NCI-H187 treated with DMSO at 0.1 percent for 48 hours (cell line): ENCODE results near the gene SYTL3.
"Not testable (repeated sequence)": the region's sequence is repeated elsewhere in the genome, so short reads cannot be mapped to it uniquely, and the experiment has no call there.

Experiments used
- DNase-seq: peaks from one replicate; lab custom pipeline; 2025; lab: John Stamatoyannopoulos, UW

The SYTL3 gene, protein sequence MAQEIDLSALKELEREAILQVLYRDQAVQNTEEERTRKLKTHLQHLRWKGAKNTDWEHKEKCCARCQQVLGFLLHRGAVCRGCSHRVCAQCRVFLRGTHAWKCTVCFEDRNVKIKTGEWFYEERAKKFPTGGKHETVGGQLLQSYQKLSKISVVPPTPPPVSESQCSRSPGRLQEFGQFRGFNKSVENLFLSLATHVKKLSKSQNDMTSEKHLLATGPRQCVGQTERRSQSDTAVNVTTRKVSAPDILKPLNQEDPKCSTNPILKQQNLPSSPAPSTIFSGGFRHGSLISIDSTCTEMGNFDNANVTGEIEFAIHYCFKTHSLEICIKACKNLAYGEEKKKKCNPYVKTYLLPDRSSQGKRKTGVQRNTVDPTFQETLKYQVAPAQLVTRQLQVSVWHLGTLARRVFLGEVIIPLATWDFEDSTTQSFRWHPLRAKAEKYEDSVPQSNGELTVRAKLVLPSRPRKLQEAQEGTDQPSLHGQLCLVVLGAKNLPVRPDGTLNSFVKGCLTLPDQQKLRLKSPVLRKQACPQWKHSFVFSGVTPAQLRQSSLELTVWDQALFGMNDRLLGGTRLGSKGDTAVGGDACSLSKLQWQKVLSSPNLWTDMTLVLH

DNA sequence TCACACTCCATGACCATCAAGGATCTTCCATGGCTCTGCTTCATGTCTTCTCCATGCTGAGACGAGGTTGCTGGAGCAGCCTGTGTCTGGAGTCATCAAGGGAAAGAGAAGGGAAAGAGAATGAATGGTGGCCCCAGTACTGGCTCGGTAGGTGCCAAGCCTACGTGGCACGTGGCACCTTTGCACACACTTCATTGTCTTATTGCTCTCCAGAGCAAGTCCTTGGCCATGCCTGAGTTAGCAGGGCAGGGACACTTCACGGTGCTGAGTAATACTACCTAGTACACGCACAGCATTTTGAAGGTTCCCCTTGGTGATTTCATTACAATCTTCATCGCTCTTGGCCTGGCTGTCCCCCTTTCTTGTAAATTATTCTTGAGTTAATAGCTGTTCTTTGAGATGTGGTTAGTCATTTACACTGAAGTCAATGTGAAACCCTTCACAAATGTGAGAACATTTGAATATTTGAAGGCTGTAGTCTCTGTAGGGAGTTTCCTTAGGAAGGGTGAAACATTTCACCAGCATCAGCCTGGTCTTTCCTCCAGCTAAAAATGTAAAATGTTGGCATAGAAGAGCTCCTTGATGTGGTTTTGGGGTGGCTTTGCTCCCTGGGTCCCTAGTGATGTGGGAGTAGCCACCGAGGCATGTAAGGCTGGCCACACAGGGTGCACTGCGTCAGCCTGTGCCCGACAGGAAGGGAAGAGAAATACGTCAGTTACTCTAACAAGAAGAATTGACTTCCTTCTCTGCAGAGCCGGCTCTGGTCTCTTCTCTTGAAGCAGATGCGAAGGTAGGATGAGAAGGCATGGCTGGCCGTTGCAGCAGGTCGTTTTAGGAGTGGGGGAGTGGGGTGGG, at the start of gene SYTL3:
Gene SYTL3, plus strand, starts transcription at position 766 of the 855 bp plus-strand sequence. CDS start 13,215 bp downstream, outside the sequence.
- peak; percentile 50 for DNase-seq

DNA sequence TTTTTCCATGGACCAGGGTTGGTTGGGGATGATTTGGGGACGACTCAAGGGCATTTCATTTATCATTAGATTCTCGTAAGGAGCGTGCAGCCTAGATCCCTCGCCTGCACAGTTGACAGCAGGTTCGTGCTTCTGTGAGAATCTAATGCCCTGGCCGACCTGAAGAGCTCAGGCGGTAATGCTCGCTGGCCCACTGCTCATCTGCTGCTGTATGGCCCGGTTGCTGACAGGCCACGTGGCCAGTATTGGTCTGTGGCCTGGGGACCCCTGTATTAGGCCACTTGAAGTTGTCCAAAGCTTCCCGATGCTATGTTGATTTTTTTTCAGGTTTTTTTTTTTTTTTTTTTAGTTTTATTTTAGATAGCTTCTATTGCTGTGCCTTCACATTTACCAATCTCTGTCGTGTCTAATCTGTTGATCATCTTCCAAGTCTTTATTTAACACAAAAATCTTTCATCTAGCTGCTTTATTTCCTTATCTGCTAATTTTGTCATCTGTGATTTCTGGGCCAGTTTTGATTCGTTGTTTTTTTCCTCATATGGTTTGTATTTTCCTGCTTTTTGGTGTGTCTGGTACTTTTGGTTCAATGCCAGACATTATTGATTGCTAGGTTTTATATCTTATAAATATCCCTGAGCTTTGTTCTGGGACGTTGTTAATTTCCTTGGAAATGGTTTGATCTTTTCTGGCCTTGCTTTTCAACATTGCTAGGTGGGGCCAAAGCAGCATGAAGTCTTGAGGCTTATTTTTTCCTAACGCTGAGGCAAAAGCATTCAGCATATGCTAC, 46.4 kb upstream of the SYTL3 start:
- no peak for DNase-seq

DNA sequence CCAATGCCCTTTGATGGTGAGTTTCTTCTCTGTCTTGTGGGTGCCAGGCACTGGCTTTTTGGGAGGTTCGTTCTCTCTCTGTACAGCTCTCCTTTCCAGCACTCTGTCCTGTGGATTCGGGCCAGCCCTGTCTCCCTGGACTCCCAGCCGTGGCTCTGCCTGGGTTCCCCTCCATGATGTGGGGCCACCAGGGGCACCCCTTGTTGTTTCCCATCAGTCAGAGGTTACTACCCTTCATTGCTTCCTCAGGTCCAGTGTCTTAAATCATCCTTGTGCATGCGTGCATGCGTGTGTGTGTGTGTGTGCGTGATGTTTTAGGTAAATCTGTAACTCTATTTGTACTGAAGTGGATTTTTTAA, 45.8 kb upstream of the SYTL3 start:
- DNase-seq, result no peak

DNA sequence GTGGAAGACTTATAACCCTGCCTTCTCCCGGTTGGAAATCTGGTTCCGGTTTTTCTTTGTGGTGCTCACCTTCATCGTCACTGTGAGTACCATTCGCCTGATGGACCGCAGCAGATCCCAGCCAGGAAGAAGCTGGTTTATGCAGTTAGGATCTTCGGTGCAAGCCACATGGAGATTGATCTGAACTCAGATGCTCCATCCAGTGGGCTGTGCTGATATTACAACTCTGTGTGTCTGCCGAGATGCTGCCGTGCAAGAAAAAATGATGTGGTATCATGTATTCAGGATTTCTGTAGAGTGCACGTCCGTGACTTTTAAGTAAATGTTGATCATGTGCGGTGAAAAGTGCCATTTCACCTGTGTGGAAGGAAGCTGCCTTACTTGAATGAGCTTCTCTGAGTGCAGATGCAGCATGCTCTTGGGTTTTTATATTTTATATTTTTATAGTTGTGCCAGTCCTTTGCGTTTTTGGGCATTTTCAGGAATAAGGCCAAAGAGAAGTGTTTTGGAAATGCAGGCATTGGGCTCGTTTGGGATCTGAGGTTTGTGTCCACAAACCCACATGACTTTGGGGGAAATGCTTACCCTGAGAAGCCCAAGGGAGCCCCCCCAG, 44.5 kb upstream of the SYTL3 start:
- DNase-seq, result no peak

DNA sequence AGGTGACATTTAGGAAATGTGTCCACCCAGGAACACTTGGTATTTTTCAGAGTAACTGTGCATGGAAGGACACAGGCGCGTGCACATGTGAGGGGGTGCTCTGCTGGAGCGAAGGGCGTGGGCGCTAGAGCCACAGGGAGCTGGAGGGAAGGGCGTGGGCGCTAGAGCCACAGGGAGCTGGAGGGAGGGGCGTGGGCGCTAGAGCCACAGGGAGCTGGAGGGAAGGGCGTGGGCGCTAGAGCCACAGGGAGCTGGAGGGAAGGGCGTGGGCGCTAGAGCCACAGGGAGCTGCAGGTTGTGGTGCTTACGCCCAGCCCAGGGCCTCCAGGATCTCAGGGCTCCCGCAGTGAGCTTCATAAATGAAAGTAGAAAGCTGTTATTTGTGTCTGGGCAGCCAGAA, 43.8 kb upstream of the SYTL3 start:
- DNase-seq, result not testable (repeated sequence)

DNA sequence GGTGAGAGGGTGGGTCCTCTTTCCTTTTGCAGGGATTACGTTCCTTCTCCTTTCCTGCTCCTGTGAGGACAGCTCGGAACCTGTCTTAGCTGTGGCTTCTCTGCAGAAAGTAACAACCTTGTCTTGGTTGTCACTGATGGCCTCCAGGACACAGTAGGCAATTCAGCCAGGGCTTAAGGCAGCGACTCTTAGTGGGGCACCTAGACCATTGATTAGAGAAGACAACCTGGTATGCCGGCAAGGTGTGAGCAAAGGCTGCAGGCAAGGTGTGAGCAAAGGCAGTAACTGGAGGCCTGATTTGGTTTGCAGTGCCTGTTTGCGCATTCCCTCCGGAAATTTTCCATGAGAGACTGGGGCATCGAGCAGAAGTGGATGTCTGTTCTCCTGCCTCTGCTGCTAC, 42.9 kb upstream of the SYTL3 start:
- no peak for DNase-seq

DNA sequence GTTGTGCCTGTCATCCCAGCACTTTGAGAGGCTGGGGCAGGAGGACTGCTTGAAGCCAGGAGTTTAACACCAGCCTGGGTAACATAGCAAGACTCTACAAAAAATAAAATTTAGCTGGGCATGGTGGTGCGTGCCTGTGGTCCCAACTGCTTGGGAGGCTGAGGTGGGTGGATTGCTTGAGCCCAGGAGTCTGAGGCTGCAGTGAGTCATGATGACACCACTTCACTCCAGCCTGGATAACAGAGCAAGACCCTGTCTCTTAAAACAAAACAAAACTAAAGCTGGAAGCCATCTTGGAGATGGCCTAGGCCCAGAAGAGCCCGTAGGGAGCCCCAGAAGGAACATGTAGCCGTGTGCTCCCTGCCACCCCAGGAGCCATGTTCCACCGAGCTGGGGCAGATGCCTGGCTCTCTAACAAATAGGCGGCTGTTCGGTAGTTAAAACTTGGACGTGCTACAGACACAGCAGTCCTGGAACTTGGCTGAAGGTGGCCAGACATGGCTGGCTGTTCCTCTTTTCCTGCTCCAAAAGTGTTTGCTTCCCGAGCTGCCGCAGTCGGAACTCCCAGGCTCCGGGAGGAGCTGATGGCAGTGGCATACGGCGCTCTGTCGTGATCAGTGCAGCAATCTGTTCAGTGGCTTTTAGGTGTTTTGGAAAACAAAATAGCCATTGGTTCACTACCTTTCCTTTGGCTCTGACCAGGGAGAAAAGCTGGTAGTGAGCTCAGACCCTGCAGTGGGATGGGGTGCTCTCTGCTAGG, 42.3 kb upstream of the SYTL3 start:
- DNase-seq, result no peak

DNA sequence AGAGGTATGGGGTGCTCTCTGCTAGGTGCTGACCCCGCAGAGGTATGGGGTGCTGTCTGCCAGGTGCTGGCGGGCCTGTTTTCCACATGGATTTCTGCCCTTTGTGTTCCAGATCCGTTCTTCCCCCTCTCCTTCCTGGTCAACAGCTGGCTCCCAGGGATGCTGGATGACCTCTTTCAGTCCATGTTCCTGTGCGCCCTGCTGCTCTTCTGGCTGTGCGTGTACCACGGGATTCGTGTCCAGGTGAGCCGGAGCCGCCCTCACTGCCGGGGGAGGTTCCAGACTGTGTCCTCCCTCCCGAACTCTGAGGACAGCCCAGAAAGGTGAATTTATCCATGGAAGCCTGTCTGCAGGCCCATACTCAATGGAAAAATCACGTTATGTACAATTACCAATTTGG, 41.6 kb upstream of the SYTL3 start:
- no peak for DNase-seq

DNA sequence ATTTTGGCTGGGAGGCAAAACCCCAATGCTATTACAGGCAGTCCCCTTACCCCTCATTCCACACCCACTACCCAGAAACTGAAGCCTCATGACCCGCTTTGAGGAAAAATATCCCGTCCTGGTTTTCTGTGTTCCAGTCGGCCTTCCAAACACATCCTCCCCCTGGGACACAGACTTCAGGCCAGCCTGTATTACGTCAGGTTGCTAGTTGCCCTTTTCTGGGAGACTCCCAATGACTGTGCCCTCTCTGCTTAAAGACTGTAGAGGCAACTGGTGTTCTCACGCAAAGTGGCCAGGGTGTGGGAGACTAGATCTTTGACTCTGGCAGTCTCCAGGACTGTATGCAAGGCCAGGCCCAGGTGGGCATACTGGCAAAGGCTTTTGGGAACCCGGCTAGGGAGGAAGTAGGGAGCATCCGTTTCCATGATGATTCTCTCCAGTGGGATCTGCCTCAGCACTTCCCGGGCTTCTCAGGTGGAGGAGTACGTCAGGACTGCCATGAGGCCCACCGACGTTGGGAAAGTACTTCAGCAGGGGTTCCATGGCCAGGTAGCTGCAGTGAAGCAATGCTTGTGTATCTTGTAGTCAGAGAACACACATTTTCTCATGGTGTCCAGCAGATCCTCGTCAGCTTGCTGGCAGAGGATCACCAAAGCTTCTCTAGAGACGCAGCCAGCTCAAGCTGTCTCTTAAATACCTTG, 40.2 kb upstream of the SYTL3 start:
- no peak for DNase-seq

DNA sequence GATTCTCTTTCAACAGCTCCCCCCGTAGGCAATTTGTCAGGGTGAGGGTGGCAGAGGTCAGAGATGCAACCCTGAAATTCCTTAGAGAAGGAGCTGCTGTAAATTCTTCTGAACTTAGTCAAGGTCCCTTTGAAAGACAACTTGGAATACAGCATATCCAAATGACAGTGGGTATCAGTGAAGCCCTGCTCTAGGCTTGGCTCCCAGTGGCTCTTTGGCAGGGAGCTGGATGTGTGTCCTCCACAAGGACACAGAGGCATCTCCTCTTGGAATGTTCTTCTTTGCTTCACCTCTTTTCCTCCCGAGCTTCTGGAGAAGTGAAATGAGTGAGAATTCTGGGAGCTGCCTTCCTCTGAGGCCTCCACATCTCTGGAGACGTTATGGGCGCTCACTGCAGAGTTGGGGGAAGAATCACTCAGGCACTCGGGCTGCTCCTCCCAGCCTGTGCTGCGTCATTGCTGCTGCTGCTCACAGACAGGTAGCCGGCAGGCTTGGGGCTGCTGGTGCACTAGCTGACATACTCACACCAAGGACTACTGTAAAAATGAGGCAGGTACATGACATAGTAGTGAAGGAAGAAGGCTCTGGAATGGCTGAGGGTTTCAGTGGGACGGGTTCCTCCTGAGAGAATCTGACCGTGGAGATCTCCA, 39.4 kb upstream of the SYTL3 start:
- no peak for DNase-seq

DNA sequence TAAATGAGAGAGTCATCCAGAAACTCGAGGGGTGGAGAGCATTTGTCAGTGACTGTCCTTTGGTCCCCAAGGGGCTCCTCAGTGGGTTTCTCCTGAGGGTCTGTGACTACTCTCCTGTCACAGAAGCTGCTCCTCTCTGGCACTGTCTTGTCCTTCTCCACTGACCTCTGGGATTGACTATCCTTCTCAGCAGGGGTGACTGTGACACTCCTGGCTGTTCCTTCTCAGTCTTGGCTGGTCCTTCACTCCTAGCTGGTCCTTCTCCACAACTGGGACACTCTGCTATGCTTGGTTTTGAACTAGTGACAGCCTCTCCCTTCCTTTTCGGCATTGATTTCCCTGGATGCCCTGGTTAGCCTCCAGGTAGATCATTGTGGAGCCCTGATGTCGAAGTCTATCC, 38.8 kb upstream of the SYTL3 start:
- DNase-seq, result no peak

DNA sequence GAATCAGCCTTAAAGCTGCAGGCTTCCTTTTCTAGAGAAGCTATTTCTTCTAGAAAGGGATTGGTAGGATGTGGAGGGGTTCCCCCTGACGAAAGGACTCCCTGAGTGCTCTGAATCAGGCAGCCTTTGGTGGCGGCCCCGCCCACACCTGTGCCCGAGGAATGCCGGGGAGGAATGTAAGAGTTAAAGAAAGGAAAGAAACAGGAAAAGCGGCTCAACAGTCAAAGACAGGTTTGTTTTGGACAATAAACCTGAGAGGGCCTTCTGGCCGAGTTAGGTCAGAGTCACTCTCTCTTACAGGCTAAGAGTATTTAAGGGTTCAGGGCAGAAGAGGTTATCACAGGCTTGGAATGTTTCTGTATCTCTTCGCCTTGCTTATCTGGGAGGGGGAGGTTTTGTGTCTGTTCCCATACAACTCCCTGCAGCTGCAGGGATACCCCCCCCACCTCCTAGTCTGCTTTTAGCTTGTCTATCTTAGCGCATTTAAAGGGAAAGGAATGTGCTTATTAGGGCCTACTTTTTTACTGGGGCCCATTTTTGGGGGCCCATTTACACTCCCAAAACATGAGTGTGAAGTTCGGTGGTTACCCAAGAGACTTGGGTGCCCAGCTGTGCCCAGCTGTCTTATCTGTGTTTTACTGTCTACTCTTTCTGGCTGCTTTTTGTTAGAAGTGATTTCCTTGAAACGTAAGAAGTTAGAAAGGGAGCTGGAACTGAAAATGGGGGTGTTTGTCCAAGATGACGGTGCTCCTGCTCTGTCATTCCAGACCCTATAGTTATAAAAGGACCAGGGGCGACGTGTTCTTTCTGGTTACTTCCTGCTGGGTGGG, 38.1 kb upstream of the SYTL3 start:
- no peak for DNase-seq

DNA sequence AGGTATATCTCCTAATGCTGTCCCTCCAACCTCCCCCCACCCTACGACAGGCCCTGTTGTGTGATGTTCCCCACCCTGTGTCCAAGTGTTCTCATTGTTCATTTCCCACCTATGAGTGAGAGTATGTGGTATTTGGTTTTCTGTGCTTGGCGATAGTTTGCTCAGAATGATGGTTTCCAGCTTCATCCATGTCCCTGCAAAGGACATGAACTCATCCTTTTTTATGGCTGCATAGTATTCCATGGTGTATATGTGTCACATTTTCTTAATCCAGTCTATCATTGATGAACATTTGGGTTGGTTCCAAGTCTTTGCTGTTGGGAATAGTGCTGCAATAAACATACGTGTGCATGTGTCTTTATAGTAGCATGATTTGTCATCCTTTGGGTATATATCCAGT, 35.2 kb upstream of the SYTL3 start:
- not testable (repeated sequence) for DNase-seq

DNA sequence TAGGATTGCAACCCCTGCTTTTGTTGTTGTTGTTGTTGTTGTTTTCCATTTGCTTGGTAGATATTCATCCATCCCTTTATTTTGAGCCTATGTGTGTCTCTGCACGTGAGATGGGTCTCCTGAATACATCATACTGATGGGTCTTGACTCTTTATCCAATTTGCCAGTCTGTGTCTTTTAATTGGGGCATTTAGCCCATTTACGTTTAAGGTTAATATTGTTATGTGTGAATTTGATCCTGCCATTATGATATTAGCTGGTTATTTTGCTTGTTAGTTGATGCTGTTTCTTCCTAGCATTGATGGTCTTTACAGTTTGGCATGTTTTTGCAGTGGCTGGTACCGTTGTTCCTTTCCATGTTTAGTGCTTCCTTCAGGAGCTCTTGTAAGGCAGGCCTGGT, 31.6 kb upstream of the SYTL3 start:
- not testable (repeated sequence) for DNase-seq

DNA sequence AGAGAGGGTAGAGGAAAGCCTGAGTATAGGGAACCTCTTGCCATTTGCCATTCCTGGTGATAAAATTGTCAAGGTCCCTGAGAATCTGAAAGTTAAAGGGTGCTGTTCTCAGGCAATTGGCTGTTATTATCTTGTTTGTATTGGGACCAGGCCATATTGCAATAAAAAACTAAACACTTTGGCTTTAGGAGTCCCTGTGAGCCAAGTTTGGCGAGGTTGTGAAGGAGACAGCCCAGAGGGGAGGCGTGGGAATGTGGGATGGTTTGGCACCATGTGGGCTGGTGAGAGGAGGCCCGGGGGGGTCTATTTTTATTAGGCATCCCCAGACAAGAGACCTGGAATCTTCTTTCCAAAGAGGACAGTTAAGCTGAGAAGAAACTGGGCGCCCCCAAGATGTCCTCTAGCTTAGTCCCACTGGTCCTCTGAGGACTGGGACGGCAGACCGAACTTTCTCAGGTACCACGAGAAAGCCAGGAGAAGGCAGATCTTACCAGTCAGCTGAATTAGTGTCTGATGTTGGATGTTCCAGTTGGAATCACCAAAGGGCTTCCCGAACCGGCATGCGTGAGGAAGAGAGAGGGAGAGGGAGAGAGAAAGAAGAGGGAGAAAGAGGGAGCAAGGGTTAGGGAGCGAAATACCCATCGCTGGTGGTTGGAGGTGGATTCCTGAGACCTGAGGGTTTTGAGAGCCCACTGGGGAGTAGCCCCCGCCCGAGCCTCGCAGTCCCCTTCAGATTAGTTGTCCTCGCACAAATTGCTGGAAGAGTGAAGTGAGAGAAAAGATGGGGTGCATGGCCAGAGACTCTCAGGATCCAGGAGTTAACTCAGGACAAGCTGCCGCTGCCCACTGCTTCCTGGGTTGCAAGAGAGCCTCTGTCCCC, 29.7 kb upstream of the SYTL3 start:
- DNase-seq, result no peak

DNA sequence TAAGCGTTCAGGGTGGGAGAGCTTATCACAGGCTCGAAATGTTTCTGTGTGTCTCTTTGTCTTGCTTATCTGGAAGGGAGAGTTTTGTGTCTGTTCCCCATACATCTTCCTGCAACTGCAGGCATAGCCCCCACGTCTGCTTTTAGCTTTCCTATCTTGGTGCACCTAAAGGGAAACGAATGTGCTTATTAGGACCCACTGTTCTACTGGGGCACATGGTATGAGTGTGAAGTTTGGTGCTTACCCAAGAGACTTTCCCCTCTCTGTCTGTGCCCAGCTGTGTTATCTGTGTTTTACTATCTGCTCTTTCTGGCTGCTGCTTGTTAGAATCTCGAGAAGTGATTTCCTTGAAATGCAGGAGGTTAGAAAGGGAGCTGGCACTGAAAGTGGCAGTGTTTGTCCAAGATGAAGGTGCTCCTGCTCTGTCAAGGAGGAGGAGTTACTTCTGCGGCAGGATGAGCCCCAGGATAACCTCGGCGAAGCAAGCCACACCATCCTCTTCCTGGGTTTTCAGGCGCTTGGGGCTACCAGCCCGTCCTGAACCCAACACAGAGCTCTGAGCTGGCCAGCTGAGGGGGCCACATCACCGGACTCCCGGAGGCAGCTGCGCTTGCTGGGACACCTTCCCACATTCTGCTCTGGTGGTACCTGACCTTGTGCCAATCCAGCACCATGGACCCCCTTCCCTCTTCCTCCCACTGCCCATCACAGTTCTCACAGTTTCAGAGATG, 28.7 kb upstream of the SYTL3 start:
- DNase-seq, result no peak
